Brain microvascular endothelial cell (primary cell): ENCODE data around the gene PIGA.
"Not testable (repeated sequence)": the region's sequence is repeated elsewhere in the genome, so short reads cannot be mapped to it uniquely, and the experiment has no call there.

ENCODE experiments used
- DNase-seq: peaks from one replicate; pipeline ENCODE4 v3.0.0-alpha.2; 2020
- H3K27ac ChIP-seq: fragments of 250-450 bp; sonication (Bioruptor Pico); 2 replicates; pipeline ENCODE4 v1.5.1; 2020; ENCODE audit warnings: mild to moderate bottlenecking, moderate library complexity
- H3K27me3 ChIP-seq: fragments of 250-450 bp; sonication (Bioruptor Pico); replicated peaks from 2 replicates; pipeline ENCODE4 v1.5.1; 2020; ENCODE audit warnings: mild to moderate bottlenecking
- H3K36me3 ChIP-seq: fragments of 250-450 bp; sonication (Bioruptor Pico); replicated peaks from 2 replicates; pipeline ENCODE4 v1.5.1; 2020; ENCODE audit warnings: mild to moderate bottlenecking
- H3K4me3 ChIP-seq: 2 replicates; pipeline ENCODE4 v1.5.1; 2011; ENCODE audit warnings: low read depth, mild to moderate bottlenecking, control low read depth, low read length, moderate library complexity
- in situ Hi-C: cut with HindIII; loops from 2 replicates; pipeline ENCODE4 v1.10.0; 2017; ENCODE audit warnings: low sequenced_read_pairs, low pct_ligation_motif_present
- TF ChIP-seq, protein P1 (sequence below): IDR thresholded peaks from 2 replicates; pipeline ENCODE4 v1.5.1; 2011; ENCODE audit warnings: low read depth, mild to moderate bottlenecking, moderate library complexity, low read length, control low read depth, inconsistent platforms; ENCODE audit errors: missing control alignments

The PIGA gene

DNA sequence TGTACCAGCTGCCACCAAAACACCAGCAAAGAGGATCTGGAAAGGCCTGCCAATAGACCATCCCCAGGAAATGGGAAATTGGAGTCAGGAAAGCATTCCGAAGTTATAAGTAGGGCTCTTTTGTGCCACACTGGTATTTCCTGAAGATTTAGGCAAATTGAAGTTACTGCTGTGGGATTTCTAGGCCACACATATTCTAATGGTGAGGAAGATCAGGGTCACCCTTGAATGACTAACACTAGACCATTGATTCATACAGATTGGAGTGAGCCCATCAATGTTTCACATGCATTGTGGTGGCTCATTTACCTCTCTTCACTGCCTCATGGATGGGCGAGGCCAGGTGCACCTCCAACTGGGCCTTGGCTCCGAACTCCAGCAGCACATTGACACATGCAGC lies 42.5 kb downstream of the PIGA start:
- no peaks in the 10 kb centered on the region for H3K36me3 ChIP-seq
- TF ChIP-seq, protein P1, sequence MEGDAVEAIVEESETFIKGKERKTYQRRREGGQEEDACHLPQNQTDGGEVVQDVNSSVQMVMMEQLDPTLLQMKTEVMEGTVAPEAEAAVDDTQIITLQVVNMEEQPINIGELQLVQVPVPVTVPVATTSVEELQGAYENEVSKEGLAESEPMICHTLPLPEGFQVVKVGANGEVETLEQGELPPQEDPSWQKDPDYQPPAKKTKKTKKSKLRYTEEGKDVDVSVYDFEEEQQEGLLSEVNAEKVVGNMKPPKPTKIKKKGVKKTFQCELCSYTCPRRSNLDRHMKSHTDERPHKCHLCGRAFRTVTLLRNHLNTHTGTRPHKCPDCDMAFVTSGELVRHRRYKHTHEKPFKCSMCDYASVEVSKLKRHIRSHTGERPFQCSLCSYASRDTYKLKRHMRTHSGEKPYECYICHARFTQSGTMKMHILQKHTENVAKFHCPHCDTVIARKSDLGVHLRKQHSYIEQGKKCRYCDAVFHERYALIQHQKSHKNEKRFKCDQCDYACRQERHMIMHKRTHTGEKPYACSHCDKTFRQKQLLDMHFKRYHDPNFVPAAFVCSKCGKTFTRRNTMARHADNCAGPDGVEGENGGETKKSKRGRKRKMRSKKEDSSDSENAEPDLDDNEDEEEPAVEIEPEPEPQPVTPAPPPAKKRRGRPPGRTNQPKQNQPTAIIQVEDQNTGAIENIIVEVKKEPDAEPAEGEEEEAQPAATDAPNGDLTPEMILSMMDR, result no peak
- in situ Hi-C loops, result no loop called here
- H3K27me3 ChIP-seq, result no peaks in the 10 kb centered on the region
- H3K4me3 ChIP-seq, result no peak overlapping the region
- DNase-seq, result no peak
- H3K27ac ChIP-seq, result no peak overlapping the region

DNA sequence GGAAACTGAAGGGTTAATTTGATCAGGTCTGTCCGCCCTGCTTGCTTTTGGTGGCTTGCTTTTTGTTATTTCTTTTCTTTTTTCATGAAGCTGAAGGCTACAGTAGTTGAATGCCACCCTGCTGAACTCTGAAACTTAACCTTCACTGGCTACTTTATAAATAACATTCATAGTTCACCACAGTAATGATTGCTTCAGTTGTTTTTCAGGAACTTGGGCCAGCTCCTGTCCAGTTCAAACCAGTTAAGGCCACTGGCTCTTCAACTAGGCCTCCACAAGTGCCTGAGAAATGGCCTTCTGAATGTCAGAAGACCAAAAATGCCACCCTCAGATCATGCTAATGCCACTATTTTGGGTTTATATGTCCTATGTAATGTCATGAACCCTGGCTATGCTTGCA lies 57.7 kb downstream of the PIGA start:
- TF ChIP-seq, protein P1, result no peak
- no peaks in the 10 kb centered on the region for H3K36me3 ChIP-seq
- no peak overlapping the region for H3K27ac ChIP-seq
- in situ Hi-C loops, result no loop called here
- DNase-seq, result no peak
- H3K4me3 ChIP-seq, result no peak overlapping the region
- H3K27me3 ChIP-seq, result no peaks in the 10 kb centered on the region

DNA sequence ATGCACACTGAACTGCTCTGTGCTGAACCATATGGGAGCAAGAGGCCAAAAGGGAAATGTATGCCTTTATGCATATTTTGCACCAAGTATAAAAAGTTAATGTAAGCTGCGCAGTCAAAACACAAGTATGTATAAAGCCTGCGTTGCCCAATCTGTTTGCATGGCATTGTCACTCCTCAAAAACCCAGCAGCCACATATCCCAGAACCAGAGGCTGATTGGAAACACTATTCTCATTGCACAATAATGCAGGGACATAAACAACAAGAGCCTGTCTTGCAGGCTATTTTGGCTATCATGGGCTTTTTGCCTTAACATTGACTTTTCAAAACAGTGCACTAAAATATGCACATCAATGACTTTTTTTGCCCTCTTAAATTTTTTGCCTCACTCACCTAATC lies 60.4 kb downstream of the PIGA start:
- Histone ChIP-seq H3K4me3 (no peak overlapping the region), H3K27ac (no peak overlapping the region), H3K36me3 (no peaks in the 10 kb centered on the region), H3K27me3 (no peaks in the 10 kb centered on the region)
- TF ChIP-seq, protein P1, result no peak
- DNase-seq, result no peak
- in situ Hi-C loops, result no loop called here

DNA sequence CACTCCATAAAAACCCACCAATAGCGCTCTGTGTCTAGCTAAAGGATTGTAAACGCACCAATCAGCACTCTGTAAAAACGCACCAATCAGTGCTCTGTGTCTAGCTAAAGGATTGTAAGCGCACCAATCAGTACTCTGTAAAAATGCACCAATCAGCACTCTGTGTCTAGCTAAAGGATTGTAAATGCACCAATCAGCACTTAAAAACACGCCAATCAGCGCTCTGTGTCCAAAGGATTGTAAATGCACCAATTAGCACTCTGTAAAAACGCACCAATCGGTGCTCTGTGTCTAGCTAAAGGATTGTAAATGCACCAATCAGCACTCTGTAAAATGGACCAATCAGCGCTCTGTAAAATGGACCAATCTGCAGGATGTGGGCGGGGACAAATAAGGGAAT lies 62.0 kb downstream of the PIGA start:
- H3K36me3 ChIP-seq, H3K27ac ChIP-seq, H3K27me3 ChIP-seq, H3K4me3 ChIP-seq, DNase-seq, in situ Hi-C loops: not testable (repeated sequence)

DNA sequence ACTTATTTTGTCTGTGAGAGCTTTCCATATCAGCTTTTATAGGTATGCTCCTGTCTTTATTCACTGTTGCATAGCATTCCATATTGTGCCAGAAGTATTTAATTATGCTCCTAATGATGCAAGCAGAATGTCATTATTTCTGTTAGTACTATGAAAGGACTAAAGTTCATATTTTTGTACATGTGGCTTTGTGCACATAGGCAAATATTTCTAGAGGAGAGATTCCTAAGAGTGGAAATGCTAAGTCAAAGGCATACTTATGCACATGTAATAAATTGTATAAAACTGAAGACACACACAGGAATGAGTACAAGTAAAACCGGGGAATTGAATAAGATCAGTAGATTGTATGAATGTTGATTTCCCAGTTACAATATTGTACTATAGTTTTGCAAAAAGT lies 63.6 kb downstream of the PIGA start:
- H3K4me3 ChIP-seq, result no peak overlapping the region
- TF ChIP-seq, protein P1, result no peak
- no peak overlapping the region for H3K27ac ChIP-seq
- H3K36me3 ChIP-seq, result no peaks in the 10 kb centered on the region
- no peak for DNase-seq
- no peaks in the 10 kb centered on the region for H3K27me3 ChIP-seq
- in situ Hi-C loops, result no loop called here

DNA sequence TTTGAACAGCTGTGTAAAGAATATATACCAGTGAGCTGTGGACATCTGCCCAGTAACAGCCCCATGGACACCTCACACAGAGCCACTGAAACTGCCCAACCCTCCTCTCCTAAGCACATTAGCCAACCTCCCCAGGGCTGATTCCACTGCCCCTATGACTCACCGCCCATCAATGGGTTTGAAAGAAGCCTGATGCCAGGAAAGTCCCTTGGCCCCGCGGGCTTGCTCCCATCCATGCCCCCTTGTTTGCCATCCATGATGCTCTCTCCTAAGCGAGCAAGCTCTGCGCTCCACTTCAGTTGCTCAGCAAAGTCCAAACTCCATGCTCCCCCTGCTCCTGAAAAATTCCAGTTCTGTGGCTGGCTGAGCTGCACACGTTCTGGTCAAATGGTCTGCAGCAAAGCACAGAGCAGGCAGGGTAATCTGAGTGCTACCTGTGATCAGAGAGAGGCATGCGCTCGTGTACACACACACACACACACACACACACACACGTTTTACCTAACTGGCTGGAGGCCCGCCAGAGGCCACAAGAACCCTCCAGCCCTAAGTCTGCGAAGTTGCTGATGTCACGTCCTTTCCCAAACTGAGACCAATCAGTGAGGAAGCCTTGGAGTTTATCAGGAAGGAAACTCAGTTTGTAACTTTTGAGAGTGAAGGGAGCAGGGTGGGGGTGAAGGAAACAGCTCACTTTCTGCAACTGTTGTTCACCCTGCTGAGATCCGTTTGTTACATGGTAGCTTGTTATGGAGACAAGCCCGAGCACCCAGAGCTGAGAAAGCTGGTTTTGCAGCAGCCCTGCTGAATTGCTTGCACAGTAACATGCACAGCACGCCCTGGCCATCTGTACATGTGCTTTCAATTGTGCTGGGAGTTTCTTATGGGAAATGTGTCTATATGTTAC lies 65.5 kb downstream of the PIGA start, which contains the start of gene ASB9:
ASB9 (minus strand) TSS at position 466 of the 904 bp plus-strand sequence; CDS start at position 257, 209 bp downstream.
- no peaks in the 10 kb centered on the region for H3K27me3 ChIP-seq
- in situ Hi-C loops, result no loop called here
- TF ChIP-seq, protein P1, result no peak
- no peak within 1 kb of the TSS for H3K4me3 ChIP-seq
- DNase-seq, result peak; percentile 44
- H3K36me3 ChIP-seq, result no peaks in the 10 kb centered on the region
- no peak within 1 kb of the TSS for H3K27ac ChIP-seq
